HepG2 (cell line): ENCODE data around the gene CAPN15. TPM values are rescaled to one million over a fixed set of nuclear protein-coding genes. Genes with fewer than 3 reads are reported as not detected.

Experiments used
- ATAC-seq: fragments of 200-7000 bp; cut with Tn5 transposase; 3 replicates; pipeline ENCODE4 v1.9.1; 2020; ENCODE audit warnings: mild to moderate bottlenecking, moderate library complexity
- BruUV-seq: library from RNA; stranded (reverse); fragments of 400-500 nt; replicated peaks from 2 replicates; lab custom pipeline; 2021; lab: Mats Ljungman, UMichigan
- CTCF ChIA-PET: fragments of 300-600 bp; formaldehyde crosslinking; extraction: SDS; loops from one replicate; lab custom pipeline; 2021; ENCODE audit warnings: low total read pairs, inconsistent platforms, low intra/inter-chr PET ratio; lab: Yijun Ruan, JAX
- POLR2A ChIA-PET: fragments of 350-600 bp; sonication (Branson Sonifier 250); formaldehyde crosslinking; loops from one replicate; lab custom pipeline; 2020; ENCODE audit warnings: antibody characterized with exemption, inconsistent platforms; lab: Yijun Ruan, JAX
- DNase-seq: peaks from one replicate; pipeline ENCODE4 v3.0.0-alpha.2; 2015; ENCODE audit warnings: low spot score
- FAIRE-seq: peaks from 3 replicates; lab custom pipeline; 2011; peaks lifted over from hg19 to GRCh38; lab: Jason Lieb, UNC
- H2AFZ ChIP-seq: one replicate; pipeline ENCODE4 v1.6.1; 2011; ENCODE audit warnings: low read length, inconsistent platforms
- H3K27ac ChIP-seq: fragments of 300-600 bp; 3 replicates; pipeline ENCODE4 v1.8.0; 2011; ENCODE audit warnings: mixed run types, mild to moderate bottlenecking, mixed read lengths, low read length, inconsistent platforms; ENCODE audit not compliant: insufficient read depth; ENCODE audit errors: extremely low read length
- H3K27me3 ChIP-seq, 2 experiments: fragments of 200-600 bp in 1 of 2; 2 replicates in 1 of 2; 3 replicates in 1 of 2; pipeline versions ENCODE4 v1.6.0 to v1.8.0; 2011; ENCODE audit warnings: low read length in 2 of 2, mild to moderate bottlenecking in 2 of 2, moderate library complexity in 2 of 2, inconsistent platforms in 1 of 2; ENCODE audit not compliant: insufficient read depth in 2 of 2, control insufficient read depth in 1 of 2
- H3K36me3 ChIP-seq, 2 experiments: fragments of 200-600 bp in 1 of 2; replicated peaks in 1 of 2; 2 replicates in 1 of 2; 3 replicates in 1 of 2; pipeline versions ENCODE4 v1.5.1 to v1.8.0; 2011; ENCODE audit warnings: low read length in 2 of 2, inconsistent platforms in 1 of 2; ENCODE audit not compliant: insufficient read depth in 2 of 2, control insufficient read depth in 1 of 2
- H3K4me1 ChIP-seq: 2 replicates; pipeline ENCODE4 v1.5.1; 2012; ENCODE audit warnings: low read length, inconsistent platforms; ENCODE audit not compliant: insufficient read depth
- H3K4me2 ChIP-seq: 2 replicates; pipeline ENCODE4 v1.6.0; 2011; ENCODE audit warnings: low read depth, low read length, inconsistent platforms
- H3K4me3 ChIP-seq, 3 experiments: fragments of 200-600 bp in 1 of 3; sonication (generic), shearing (Covaris generic) in 1 of 3; replicated peaks in 1 of 3; 2 replicates each; pipeline ENCODE4 v1.5.1; 2011 to 2016; ENCODE audit warnings: low read length in 3 of 3, inconsistent platforms in 2 of 3, low read depth in 2 of 3, mild to moderate bottlenecking in 2 of 3, control low read depth in 1 of 3, mixed read lengths in 1 of 3; ENCODE audit not compliant: insufficient read depth in 1 of 3
- H3K79me2 ChIP-seq: one replicate; pipeline ENCODE4 v1.6.1; 2011; ENCODE audit warnings: low read length, inconsistent platforms; ENCODE audit not compliant: insufficient read depth
- H3K9ac ChIP-seq: 2 replicates; pipeline ENCODE4 v1.6.0; 2011; ENCODE audit warnings: mild to moderate bottlenecking, low read depth, low read length, inconsistent platforms; ENCODE audit not compliant: insufficient read depth
- H3K9me3 ChIP-seq: 2 replicates; pipeline ENCODE4 v1.5.1; 2012; ENCODE audit warnings: mild to moderate bottlenecking, low read length
- H4K20me1 ChIP-seq: 2 replicates; pipeline ENCODE4 v1.6.0; 2011; ENCODE audit warnings: inconsistent platforms, mild to moderate bottlenecking, low read length, moderate library complexity; ENCODE audit not compliant: insufficient read depth
- AGO2 ChIP-seq: fragments of 200-400 bp; formaldehyde crosslinking; optimal IDR thresholded peaks from 2 replicates; pipeline ENCODE3; 2017; ENCODE audit warnings: mild to moderate bottlenecking, low read depth, low read length, moderate library complexity
- NAIF1 ChIP-seq: sonication (generic); formaldehyde crosslinking; IDR thresholded peaks from 2 replicates; pipeline ENCODE4 v1.5.0; 2020; ENCODE audit warnings: mild to moderate bottlenecking, missing genetic modification reagents, borderline replicate concordance
- ZKSCAN5 ChIP-seq: sonication (generic); formaldehyde crosslinking; IDR thresholded peaks from 2 replicates; pipeline ENCODE4 v1.5.1; 2020; ENCODE audit warnings: mild to moderate bottlenecking, missing genetic modification reagents
- WGBS: methylation state at CpG from one replicate; pipeline ENCODE4 v1.1.6; 2017; ENCODE audit warnings: low lambda C conversion rate; 5-methylcytosine and 5-hydroxymethylcytosine counted together
- in situ Hi-C: cut with HindIII; loops from 2 replicates; pipeline ENCODE4 v1.10.0; 2017; ENCODE audit warnings: low pct_unique_long_range_greater_than_20kb; ENCODE audit not compliant: extremely low pct_ligation_motif_present
- intact Hi-C: fragments of 100-400 bp; cut with micrococcal nuclease; formaldehyde crosslinking; loops from one replicate; pipeline ENCODE4 v1.10.0; 2022; ENCODE audit not compliant: unreplicated experiment
- polyA plus RNA-seq, 8 experiments: library from polyadenylated mRNA; depleted of rRNA in 3 of 8; stranded (reverse) in 7 of 8; unstranded in 1 of 8; fragments of >200 nt; fragmentation: Illumina TruSeq in 4 of 8; extraction: Trizol in 4 of 8; gene quantifications; 2 replicates each; pipeline versions ENCODE4 v1.2.1 to v1.2.3, GENCODE V29; 2011 to 2016; ENCODE audit warnings: low read depth in 4 of 8, missing spikeins in 1 of 8, mixed read lengths in 1 of 8; ENCODE audit not compliant: insufficient read depth in 1 of 8
- total RNA-seq, 5 experiments: library from RNA; depleted of rRNA; stranded (reverse); fragments of >200 nt; fragmentation: Illumina TruSeq; extraction: Trizol; gene quantifications; 2 replicates each; pipeline ENCODE4 v1.2.3, GENCODE V29; 2016; ENCODE audit warnings: low read depth in 1 of 5
- TF ChIP-seq, protein P1 (sequence below): sonication (generic); formaldehyde crosslinking; IDR thresholded peaks from 2 replicates; pipeline ENCODE4 v1.4.0; 2020; ENCODE audit warnings: missing genetic modification reagents
- TF ChIP-seq, protein P2 (sequence below): IDR thresholded peaks from 2 replicates; pipeline ENCODE4 v1.6.1; 2018; ENCODE audit warnings: missing genetic modification reagents, mild to moderate bottlenecking, missing compliant biosample characterization
- TF ChIP-seq, protein P3 (sequence below): sonication (generic); formaldehyde crosslinking; IDR thresholded peaks from 2 replicates; pipeline ENCODE4 v1.4.0; 2020; ENCODE audit warnings: missing genetic modification reagents, mild to moderate bottlenecking, borderline replicate concordance
- TF ChIP-seq, protein P4 (sequence below): sonication (generic); formaldehyde crosslinking; IDR thresholded peaks from 2 replicates; pipeline ENCODE4 v1.5.0; 2020; ENCODE audit warnings: missing genetic modification reagents

Gene CAPN15
- total and polyA plus RNA-seq, 2 of the 13 experiments (the other 11 are each of a cell fraction or from before 2014, with no cell fraction given): 14.9 to 24.5 TPM

DNA sequence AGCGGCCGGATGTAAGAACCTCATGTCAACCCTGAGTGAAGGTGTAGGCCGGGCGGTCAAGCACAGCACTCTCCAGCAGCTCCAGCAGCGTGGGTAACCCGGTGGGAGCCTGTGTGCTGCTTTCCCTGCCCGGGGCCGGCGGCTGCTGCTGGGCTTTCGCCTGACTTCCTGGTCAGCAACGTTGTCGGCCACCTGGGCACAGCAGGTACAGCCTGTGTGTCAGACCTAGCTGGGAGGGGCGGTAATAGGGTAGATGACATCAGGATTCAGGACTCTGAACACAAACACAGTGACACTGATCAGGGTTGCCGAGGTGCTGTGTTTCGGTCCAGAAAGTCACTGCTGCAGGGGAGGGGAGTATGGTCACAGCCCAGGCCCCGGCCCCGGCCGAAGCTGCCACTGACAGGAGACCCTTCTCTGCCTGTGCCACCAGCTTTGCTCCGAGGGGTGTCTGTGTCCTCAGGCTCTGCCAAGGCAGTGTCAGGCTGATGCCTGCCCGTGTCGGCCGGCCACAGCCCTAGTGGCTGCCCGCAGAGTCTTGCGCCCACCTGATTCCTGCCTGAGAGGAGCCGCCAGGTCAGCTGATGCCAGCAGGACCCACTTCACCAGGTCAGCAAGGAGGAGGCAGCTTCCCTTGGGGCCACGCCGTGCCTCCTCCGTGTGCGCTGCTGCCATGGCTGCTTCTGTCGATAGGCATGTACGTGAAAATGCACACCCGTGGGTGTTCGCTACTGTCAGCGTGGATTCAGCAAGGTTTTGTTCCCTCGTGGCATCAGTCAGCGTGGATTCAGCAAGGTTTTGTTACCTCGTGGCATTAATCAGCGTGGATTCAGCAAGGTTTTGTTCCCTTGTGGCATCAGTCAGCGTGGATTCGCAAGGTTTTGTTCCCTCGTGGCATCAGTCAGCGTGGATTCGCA is 71.6 kb downstream of the CAPN15 start:
- POLR2A ChIA-PET: interaction anchor here (1.0 kb wide), 1 partner anchor 11 kb away, joined by 3 read pairs; no protein-coding TSS in a partner anchor
- no peaks in the 10 kb centered on the region for H4K20me1 ChIP-seq
- TF ChIP-seq, protein P1, sequence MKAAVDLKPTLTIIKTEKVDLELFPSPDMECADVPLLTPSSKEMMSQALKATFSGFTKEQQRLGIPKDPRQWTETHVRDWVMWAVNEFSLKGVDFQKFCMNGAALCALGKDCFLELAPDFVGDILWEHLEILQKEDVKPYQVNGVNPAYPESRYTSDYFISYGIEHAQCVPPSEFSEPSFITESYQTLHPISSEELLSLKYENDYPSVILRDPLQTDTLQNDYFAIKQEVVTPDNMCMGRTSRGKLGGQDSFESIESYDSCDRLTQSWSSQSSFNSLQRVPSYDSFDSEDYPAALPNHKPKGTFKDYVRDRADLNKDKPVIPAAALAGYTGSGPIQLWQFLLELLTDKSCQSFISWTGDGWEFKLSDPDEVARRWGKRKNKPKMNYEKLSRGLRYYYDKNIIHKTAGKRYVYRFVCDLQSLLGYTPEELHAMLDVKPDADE (CRISPR knock-in tag): no peak
- TF ChIP-seq NAIF1 (no peak), AGO2 (peak; percentile 44), ZKSCAN5 (CRISPR knock-in tag) (no peak)
- TF ChIP-seq, protein P2, sequence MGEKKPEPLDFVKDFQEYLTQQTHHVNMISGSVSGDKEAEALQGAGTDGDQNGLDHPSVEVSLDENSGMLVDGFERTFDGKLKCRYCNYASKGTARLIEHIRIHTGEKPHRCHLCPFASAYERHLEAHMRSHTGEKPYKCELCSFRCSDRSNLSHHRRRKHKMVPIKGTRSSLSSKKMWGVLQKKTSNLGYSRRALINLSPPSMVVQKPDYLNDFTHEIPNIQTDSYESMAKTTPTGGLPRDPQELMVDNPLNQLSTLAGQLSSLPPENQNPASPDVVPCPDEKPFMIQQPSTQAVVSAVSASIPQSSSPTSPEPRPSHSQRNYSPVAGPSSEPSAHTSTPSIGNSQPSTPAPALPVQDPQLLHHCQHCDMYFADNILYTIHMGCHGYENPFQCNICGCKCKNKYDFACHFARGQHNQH: no peak
- TF ChIP-seq, protein P3, sequence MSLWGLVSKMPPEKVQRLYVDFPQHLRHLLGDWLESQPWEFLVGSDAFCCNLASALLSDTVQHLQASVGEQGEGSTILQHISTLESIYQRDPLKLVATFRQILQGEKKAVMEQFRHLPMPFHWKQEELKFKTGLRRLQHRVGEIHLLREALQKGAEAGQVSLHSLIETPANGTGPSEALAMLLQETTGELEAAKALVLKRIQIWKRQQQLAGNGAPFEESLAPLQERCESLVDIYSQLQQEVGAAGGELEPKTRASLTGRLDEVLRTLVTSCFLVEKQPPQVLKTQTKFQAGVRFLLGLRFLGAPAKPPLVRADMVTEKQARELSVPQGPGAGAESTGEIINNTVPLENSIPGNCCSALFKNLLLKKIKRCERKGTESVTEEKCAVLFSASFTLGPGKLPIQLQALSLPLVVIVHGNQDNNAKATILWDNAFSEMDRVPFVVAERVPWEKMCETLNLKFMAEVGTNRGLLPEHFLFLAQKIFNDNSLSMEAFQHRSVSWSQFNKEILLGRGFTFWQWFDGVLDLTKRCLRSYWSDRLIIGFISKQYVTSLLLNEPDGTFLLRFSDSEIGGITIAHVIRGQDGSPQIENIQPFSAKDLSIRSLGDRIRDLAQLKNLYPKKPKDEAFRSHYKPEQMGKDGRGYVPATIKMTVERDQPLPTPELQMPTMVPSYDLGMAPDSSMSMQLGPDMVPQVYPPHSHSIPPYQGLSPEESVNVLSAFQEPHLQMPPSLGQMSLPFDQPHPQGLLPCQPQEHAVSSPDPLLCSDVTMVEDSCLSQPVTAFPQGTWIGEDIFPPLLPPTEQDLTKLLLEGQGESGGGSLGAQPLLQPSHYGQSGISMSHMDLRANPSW (CRISPR knock-in tag): no peak
- TF ChIP-seq, protein P4, sequence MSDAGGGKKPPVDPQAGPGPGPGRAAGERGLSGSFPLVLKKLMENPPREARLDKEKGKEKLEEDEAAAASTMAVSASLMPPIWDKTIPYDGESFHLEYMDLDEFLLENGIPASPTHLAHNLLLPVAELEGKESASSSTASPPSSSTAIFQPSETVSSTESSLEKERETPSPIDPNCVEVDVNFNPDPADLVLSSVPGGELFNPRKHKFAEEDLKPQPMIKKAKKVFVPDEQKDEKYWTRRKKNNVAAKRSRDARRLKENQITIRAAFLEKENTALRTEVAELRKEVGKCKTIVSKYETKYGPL: no peak
- no peaks in the 10 kb centered on the region for H3K9me3 ChIP-seq
- H3K9ac ChIP-seq: no peak overlapping the region
- peaks cover 17% of the 10 kb centered on the region for H3K79me2 ChIP-seq
- in situ Hi-C loops (no loop called here), intact Hi-C loops (no loop called here)
- no peak overlapping the region for H3K4me2 ChIP-seq
- DNase-seq: no peak
- H3K4me3 ChIP-seq: no peak overlapping the region
- no peak overlapping the region for H3K27ac ChIP-seq
- H3K27me3 ChIP-seq: no peaks in the 10 kb centered on the region; a peak in 1 of 5 replicates
- ATAC-seq: no peak
- 97% methylated on average over 26 of the region's 43 CpGs for WGBS
- no peak overlapping the region for H2AFZ ChIP-seq
- no peaks in the 10 kb centered on the region; the same call in 1 of the 2 replicates for H3K4me1 ChIP-seq
- BruUV-seq: no TSS peak
- CTCF ChIA-PET: no interaction called here
- H3K36me3 ChIP-seq: peaks cover 6 to 14% of the 10 kb centered on the region in 2 experiments; a peak in 4 of 5 replicates
- FAIRE-seq: no peak
